NCI-H446 treated with DMSO at 0.1 percent for 48 hours (cell line): ENCODE data around the gene RAD51C.
A peak's percentile ranks its signal among the peaks of the same experiment; 100 is the strongest.
"Not testable (repeated sequence)": the region's sequence is repeated elsewhere in the genome, so short reads cannot be mapped to it uniquely, and the experiment has no call there.

ENCODE experiments used
- DNase-seq: peaks from one replicate; lab custom pipeline; 2025; lab: John Stamatoyannopoulos, UW

The RAD51C gene

DNA sequence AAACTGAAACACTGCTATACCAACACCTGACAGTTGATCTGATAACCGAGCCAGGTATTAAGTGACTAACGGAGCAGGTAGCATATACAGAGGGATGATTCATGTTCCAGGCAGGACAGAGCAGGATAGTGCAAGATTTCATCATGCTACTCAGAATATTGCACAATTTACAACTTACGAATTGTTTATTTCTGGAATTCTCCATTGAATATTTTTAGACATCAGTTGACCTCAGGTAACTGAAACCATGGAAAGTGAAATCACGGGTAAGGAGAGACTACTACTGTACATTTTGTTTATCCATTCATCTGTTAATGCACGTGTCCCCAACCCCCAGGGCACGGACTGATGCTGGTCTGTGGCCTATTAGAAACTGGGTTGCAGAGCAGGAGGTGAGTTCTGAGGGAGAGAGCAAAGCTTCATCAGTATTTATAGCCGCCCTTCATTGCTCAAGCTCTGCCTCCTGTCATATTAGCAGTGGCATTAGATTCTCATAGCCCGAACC lies 48.8 kb downstream of the RAD51C start:
- DNase-seq = no peak

- DNase-seq = no peak
Observed at GRCh38 chr17:58747674-58748073, 55.3 kb downstream of the RAD51C start.

DNA sequence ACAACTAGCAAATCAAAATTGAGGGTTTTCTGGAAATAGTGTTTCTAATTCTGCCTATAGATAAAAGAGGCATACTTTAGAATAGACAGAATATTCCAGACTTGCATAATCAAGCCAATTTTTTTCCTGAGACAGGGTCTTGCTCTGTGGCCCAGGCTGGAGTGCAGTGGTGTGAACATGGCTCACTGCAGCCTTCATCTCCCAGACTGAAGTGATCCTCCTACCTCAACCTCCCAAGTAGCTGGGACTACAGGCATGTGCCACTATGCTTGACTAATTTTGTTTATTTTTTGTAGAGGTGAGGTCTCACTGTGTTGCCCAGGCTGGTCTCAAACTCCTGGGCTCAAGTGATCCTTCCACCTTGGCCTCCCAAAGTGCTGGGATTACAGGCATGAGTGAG lies 57.2 kb downstream of the RAD51C start:
- DNase-seq = not testable (repeated sequence)

DNA sequence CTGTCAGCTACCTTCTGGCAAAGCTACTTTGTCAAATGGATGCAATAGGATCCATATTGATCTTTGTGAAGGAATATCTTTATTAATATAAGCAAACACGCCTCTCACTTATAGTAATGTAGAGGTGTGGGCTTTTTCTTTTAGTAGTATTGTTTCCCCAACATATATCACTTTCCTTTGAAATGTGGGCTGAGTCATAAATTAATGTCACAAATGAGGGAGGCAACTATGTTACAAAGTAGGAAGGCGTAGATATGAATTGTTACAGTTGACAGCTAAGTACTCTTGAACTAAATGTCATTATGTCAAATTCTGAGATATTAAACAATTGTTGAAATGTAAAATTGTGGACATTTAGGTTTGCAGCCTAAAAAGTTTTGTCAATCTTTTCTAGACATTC lies 60.6 kb downstream of the RAD51C start:
- DNase-seq = no peak

DNA sequence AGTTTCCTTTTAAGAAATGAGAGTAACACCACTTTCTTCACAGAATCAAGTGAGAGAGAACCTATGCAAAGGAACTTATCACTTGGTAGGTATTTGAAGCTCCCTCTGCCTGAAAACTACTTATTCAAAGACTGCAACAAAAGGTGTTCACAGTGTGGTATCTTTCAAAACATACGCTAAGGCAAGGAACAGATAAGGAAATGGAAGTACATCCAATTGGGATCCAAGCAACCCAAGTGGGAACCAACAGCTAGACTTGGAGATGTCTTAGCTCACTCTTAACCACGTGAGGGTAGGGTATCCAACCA lies 62.8 kb downstream of the RAD51C start:
- DNase-seq = no peak

- peak; percentile 73 for DNase-seq
Observed at GRCh38 chr17:58755577-58756245, 63.3 kb downstream of the RAD51C start, which contains the start of gene PPM1E. Gene PPM1E (plus strand): TSS chr17:58755854.

DNA sequence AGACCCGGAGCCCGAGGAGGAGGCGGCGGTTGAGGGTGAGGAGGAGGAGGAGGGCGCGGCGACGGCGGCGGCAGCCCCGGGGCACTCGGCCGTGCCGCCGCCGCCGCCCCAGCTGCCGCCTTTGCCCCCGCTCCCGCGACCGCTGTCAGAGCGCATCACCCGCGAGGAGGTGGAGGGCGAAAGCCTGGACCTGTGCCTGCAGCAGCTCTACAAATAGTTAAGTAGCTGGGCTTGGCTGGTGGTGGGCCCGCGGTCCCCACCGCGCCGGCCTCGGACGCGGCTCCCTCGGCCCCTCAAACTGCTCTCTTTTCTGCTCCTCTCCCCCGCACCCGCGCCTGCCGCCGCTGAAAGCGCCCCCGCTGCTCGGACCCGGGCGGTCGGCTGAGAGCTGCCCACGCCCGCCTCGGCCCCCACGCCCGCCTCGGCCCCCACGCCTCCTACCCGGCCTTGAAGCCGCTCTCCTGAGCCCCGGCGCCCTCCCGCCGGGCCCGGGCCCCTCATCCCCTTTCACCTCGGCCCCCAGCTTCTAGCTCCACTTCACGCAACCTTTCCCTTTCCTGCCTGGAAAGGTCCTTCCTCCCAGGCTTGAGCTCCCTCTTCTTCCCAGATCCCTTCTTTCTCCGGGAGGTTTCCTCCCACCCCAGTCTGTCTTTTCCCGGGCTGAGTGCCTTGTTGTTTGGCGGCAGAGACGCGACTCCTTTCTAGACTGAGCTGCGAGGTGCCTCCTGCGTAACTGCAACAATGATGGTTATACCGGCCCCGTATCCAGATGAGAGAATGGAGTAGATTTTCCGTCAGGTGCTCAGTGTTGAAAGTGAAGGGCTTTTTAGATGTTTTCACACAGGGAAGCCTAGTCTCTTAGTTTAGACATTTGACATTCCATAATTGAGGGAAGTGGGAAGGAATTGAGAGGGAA lies 64.1 kb downstream of the RAD51C start:
- no peak for DNase-seq

GRCh38 chr17:58757162-58757613 lies 64.8 kb downstream of the RAD51C start:
- DNase-seq = no peak

DNA sequence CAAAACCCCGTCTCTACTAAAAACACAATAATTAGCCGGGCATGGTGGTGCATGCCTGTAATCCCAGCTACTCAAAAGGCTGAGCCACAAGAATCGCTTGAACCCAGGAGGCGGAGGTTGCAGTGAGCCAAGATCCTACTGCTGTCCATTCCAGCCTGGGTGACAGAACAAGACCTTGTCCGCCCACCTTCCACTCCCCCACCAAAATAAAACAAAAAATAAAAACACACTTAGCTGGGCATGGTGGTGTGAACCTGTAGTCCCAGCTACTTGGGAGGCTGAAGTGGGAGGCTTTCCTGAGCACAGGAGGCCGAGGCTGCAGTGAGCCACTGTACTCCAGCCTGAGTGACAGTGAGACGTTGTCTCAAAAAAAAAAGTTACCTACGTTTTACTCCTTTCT lies 66.5 kb downstream of the RAD51C start:
- no peak for DNase-seq

DNA sequence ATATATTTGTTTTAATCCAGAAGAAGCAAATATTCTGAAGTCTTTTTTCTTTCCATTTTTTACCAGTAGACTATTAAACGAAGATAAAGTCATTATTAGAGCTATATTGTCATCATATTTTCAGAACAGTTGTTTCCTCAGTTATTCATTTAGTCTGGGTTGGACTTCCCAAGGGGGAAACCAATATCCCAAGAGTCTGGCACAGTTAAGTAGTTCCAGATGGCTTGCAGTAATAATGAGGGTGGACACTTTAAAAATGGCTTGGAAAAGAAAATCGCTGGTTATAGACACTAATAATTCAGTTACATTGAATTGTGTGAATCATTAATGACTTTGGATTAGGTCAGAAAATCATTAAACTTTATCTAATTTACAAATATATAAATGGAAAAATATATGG lies 67.1 kb downstream of the RAD51C start:
- DNase-seq = peak; percentile 18

- no peak for DNase-seq
Observed at GRCh38 chr17:58760248-58760647, 67.8 kb downstream of the RAD51C start.

DNA sequence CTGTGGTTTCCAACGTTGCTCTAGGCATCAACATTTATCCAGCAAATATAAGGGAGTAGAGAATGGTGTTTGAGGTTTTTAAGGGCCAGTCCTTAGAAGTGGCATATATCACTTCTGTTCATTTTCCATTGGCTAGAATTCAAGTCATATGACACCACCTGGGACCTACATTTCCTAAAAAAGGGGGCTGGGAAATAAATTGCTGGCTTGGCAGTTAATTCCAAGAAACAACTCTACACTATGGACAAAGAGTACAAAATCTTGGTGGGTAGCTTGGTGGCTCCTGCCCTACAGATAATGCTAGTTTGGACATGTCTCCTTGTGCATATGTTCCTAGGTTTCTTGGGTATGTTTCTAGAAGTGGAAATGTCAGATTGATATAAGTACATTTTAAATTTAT lies 70.9 kb downstream of the RAD51C start:
- DNase-seq = no peak

DNA sequence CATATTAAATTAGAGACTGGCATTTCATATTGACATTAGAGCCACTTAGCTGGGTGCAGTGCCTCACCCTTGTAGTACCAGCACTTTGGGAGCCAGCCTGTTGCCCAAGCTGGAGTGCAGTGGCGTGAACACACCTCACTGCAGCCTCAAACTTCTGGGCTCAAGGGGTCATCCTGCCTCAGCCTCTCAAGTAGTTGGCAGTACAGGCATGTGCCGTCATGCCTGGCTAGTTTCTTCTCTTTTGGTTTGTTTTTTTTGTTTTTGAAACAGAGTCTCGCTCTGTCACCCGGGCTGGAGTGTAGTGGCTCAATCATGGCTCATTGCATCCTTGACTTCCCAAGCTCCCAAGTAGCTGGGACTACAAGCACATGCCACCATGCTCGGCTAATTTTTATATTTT lies 72.0 kb downstream of the RAD51C start:
- no peak for DNase-seq

DNA sequence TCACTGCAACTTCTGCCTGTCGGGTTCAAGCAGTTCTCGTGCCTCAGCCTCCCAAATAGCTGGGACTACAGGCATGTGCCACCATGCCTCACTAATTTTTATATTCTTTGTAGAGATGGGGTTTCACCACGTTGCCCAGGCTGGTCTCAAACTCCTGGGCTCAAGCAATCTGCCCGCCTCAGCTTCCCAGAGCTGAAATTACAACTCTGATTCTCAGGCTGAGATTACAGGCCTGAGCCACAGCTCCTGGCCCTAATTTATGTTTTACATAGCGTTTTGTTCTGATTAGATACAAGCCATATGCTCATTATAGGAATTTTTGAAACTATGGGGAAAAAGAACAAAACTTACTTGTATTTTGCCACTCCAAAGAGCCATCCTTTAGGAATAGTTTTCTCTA lies 86.1 kb downstream of the RAD51C start:
- not testable (repeated sequence) for DNase-seq

DNA sequence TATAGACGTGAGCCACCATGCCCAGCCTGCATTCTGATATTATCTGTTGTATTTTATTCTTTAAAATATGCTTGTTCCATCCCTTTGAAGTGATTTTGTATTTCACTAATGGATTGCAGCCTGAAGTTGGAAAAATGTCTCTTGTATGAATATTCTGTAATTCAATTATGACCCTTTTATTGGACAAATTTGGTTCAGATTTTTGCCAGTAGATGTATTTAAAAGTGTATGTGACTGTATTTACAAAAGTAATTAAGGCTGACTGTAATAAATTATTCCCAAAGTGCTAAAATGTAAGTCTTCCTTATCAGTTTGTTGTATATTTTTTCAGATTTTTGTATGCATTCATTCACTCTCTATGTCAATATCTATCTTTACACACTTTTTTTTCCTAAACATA lies 87.0 kb downstream of the RAD51C start:
- no peak for DNase-seq

GRCh38 chr17:58783380-58783779 lies 91.0 kb downstream of the RAD51C start:
- peak; percentile 46 for DNase-seq

- DNase-seq = no peak
Observed at GRCh38 chr17:58785097-58785496, 92.7 kb downstream of the RAD51C start.
